Mesenchymal stem cell (in vitro differentiated cells and primary cell): ENCODE measurements around the gene RHOV.
A peak's percentile ranks its signal among the peaks of the same experiment; 100 is the strongest.

Source experiments
- DNase-seq: peaks from one replicate; pipeline ENCODE4 v3.0.0-alpha.2; 2013
- H2AFZ ChIP-seq: one replicate; pipeline ENCODE4 v1.6.1; 2013; ENCODE audit warnings: low read depth, mild to moderate bottlenecking, control low read depth, inconsistent platforms, low read length, moderate library complexity
- H2AK5ac ChIP-seq: 2 replicates; pipeline ENCODE4 v1.6.1; 2013; ENCODE audit warnings: low read length, moderate library complexity, mild to moderate bottlenecking, inconsistent platforms; ENCODE audit not compliant: severe bottlenecking
- H2BK120ac ChIP-seq: one replicate; pipeline ENCODE4 v1.6.1; 2013; ENCODE audit warnings: low read depth, mild to moderate bottlenecking, inconsistent platforms, low read length, moderate library complexity
- H2BK12ac ChIP-seq, 2 experiments: one replicate each; pipeline ENCODE4 v1.6.1; 2013; ENCODE audit warnings: inconsistent platforms in 2 of 2, low read length in 2 of 2, mild to moderate bottlenecking in 2 of 2, moderate library complexity in 2 of 2, control low read depth in 1 of 2
- H2BK15ac ChIP-seq: one replicate; pipeline ENCODE4 v1.6.1; 2013; ENCODE audit warnings: mild to moderate bottlenecking, low read depth, inconsistent platforms; ENCODE audit not compliant: poor library complexity, severe bottlenecking
- H2BK5ac ChIP-seq: 2 replicates; pipeline ENCODE4 v1.6.1; 2013; ENCODE audit warnings: low read depth, mild to moderate bottlenecking, low read length, control low read depth, inconsistent platforms; ENCODE audit not compliant: poor library complexity, severe bottlenecking
- H3K14ac ChIP-seq, 2 experiments: one replicate each; pipeline ENCODE4 v1.6.1; 2013; ENCODE audit warnings: inconsistent platforms in 2 of 2, low read length in 2 of 2, control low read depth in 1 of 2, mild to moderate bottlenecking in 1 of 2, moderate library complexity in 1 of 2
- H3K18ac ChIP-seq, 2 experiments: one replicate each; pipeline ENCODE4 v1.6.1; 2013; ENCODE audit warnings: inconsistent platforms in 2 of 2, low read length in 2 of 2, control low read depth in 1 of 2, low read depth in 1 of 2, mild to moderate bottlenecking in 1 of 2
- H3K23ac ChIP-seq, 2 experiments: one replicate each; pipeline ENCODE4 v1.6.1; 2013; ENCODE audit warnings: inconsistent platforms in 2 of 2, low read length in 2 of 2, mild to moderate bottlenecking in 2 of 2, moderate library complexity in 2 of 2, control low read depth in 1 of 2
- H3K27ac ChIP-seq: 2 replicates; pipeline ENCODE4 v1.5.1; 2013; ENCODE audit warnings: mild to moderate bottlenecking, moderate library complexity, low read length, control low read depth, inconsistent platforms; ENCODE audit not compliant: poor library complexity, severe bottlenecking
- H3K27me3 ChIP-seq, 2 experiments: 2 replicates each; pipeline versions ENCODE4 v1.6.1 to v1.7.0; 2013; ENCODE audit warnings: low read length in 2 of 2, mild to moderate bottlenecking in 2 of 2, moderate library complexity in 2 of 2, control low read depth in 1 of 2, inconsistent platforms in 1 of 2; ENCODE audit not compliant: control insufficient read depth in 1 of 2, insufficient read depth in 1 of 2
- H3K36me3 ChIP-seq, 2 experiments: 2 replicates each; pipeline versions ENCODE4 v1.6.1 to v1.7.0; 2013; ENCODE audit warnings: low read length in 2 of 2, control low read depth in 1 of 2, inconsistent platforms in 1 of 2, low read depth in 1 of 2, mild to moderate bottlenecking in 1 of 2; ENCODE audit not compliant: insufficient read depth in 2 of 2, control insufficient read depth in 1 of 2
- H3K4ac ChIP-seq, 2 experiments: one replicate each; pipeline ENCODE4 v1.6.1; 2013; ENCODE audit warnings: inconsistent platforms in 2 of 2, low read length in 2 of 2, mild to moderate bottlenecking in 2 of 2, moderate library complexity in 2 of 2, control low read depth in 1 of 2, low read depth in 1 of 2
- H3K4me1 ChIP-seq: 2 replicates; pipeline ENCODE4 v1.6.1; 2013; ENCODE audit warnings: low read depth, low read length, control low read depth; ENCODE audit not compliant: control insufficient read depth, insufficient read depth
- H3K4me2 ChIP-seq: 2 replicates; pipeline ENCODE4 v1.6.1; 2013; ENCODE audit warnings: low read length, mild to moderate bottlenecking, inconsistent platforms; ENCODE audit not compliant: poor library complexity, severe bottlenecking
- H3K4me3 ChIP-seq, 2 experiments: 2 replicates each; pipeline versions ENCODE4 v1.5.1 to v1.7.0; 2013; ENCODE audit warnings: low read length in 2 of 2, mild to moderate bottlenecking in 2 of 2, control low read depth in 1 of 2, low read depth in 1 of 2; ENCODE audit not compliant: insufficient read depth in 1 of 2
- H3K79me1 ChIP-seq: replicated peaks from 2 replicates; pipeline ENCODE4 v1.6.1; 2013; ENCODE audit warnings: mild to moderate bottlenecking, control low read depth, low read length, inconsistent platforms; ENCODE audit not compliant: poor library complexity, severe bottlenecking
- H3K9ac ChIP-seq: 2 replicates; pipeline ENCODE4 v1.7.0; 2013; ENCODE audit warnings: mild to moderate bottlenecking, low read length, moderate library complexity
- H3K9me3 ChIP-seq: 2 replicates; pipeline ENCODE4 v1.7.0; 2013; ENCODE audit warnings: mild to moderate bottlenecking, low read length; ENCODE audit not compliant: control insufficient read depth
- H4K8ac ChIP-seq: one replicate; pipeline ENCODE4 v1.6.1; 2013; ENCODE audit warnings: inconsistent platforms, mild to moderate bottlenecking, low read length, moderate library complexity
- H4K91ac ChIP-seq: one replicate; pipeline ENCODE4 v1.6.1; 2013; ENCODE audit warnings: mild to moderate bottlenecking, low read length, inconsistent platforms
- WGBS: methylation state at CpG from one replicate; pipeline ENCODE4 v1.1.7; 2013; ENCODE audit warnings: mixed read lengths; 5-methylcytosine and 5-hydroxymethylcytosine counted together

Gene RHOV

DNA sequence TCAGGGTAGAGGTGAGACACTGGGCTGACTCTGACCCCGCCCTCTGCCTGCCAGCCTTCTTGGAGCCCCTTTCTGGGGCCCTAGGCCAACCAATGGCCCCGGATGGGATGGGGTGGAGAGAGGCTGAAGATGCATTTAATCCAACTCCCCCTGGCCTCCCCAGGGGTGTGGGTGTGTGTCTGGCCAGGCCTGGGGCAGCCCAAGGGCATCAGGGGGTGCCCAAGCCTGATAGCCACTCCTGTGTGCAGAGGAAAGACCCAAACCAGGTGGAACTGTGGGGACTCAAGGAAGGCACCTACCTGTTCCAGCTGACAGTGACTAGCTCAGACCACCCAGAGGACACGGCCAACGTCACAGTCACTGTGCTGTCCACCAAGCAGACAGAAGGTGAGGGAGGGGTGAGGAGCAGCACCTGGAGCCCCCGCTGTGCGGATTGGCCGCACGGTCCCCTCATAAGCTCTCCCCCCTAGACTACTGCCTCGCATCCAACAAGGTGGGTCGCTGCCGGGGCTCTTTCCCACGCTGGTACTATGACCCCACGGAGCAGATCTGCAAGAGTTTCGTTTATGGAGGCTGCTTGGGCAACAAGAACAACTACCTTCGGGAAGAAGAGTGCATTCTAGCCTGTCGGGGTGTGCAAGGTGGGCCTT is 20.7 kb downstream of the RHOV start:
- no peak for DNase-seq
- H3K18ac ChIP-seq, result no peak overlapping the region
- no peaks in the 10 kb centered on the region for H3K9me3 ChIP-seq
- H3K23ac ChIP-seq, result no peak overlapping the region
- no peak overlapping the region for H3K9ac ChIP-seq
- no peak overlapping the region for H3K27ac ChIP-seq
- no peak overlapping the region for H2BK5ac ChIP-seq
- no peak overlapping the region for H4K8ac ChIP-seq
- H3K4me2 ChIP-seq, result no peak overlapping the region
- H3K4me1 ChIP-seq, result peaks cover 2% of the 10 kb centered on the region
- no peak overlapping the region for H2BK12ac ChIP-seq
- peaks cover 0 to 55% of the 10 kb centered on the region in 2 experiments for H3K27me3 ChIP-seq
- no peak overlapping the region for H3K4ac ChIP-seq
- no peak overlapping the region for H2AK5ac ChIP-seq
- H3K14ac ChIP-seq, result no peak overlapping the region
- 85% methylated on average over 16 of the region's 16 CpGs for WGBS
- no peak overlapping the region for H2BK120ac ChIP-seq
- peaks cover 0 to 39% of the 10 kb centered on the region in 2 experiments for H3K36me3 ChIP-seq
- H4K91ac ChIP-seq, result peak overlapping the region; percentile 37
- H2BK15ac ChIP-seq, result no peak overlapping the region
- no peak overlapping the region for H2AFZ ChIP-seq
- H3K79me1 ChIP-seq, result peaks cover 1% of the 10 kb centered on the region
- H3K4me3 ChIP-seq, result peak overlapping the region in 1 of 2 experiments; percentile 29

DNA sequence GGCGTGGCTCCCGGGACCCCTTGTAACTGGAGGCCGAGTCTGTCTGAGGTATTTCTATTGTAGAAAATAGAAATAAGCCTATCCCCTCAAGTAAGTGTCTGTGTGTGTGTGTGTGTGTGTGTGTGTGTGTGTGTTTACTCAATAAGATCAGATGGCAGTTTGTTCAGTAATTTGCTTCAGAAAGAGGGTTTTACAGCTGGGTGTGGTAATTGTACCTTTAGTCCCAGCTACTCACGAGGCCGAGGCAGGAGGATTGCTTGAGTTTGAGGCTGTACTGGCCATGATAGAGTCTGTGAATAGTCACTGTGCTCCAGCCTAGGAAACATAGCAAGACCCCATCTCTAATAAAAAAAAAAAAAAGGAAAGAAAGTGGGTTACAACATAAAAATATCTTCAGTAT is 21.5 kb downstream of the RHOV start:
- Histone ChIP-seq H2BK12ac (no peak overlapping the region), H3K9ac (no peak overlapping the region), H2BK15ac (no peak overlapping the region), H4K91ac (no peak overlapping the region), H3K4me2 (no peak overlapping the region), H4K8ac (no peak overlapping the region), H3K79me1 (peaks cover 1% of the 10 kb centered on the region), H3K4me3 (no peak overlapping the region), H3K27me3 (peaks cover 0 to 62% of the 10 kb centered on the region in 2 experiments), H3K9me3 (no peaks in the 10 kb centered on the region), H2BK5ac (no peak overlapping the region), H3K36me3 (peaks cover 0 to 39% of the 10 kb centered on the region in 2 experiments), H3K4ac (no peak overlapping the region), H3K14ac (peak overlapping the region in 1 of 2 experiments; percentile 64), H2AK5ac (no peak overlapping the region), H3K23ac (no peak overlapping the region), H2AFZ (no peak overlapping the region), H3K27ac (no peak overlapping the region), H3K18ac (no peak overlapping the region), H2BK120ac (no peak overlapping the region), H3K4me1 (peaks cover 2% of the 10 kb centered on the region)
- 91% methylated on average over 5 of the region's 5 CpGs for whole genome bisulfite sequencing
- no peak for DNase-seq

DNA sequence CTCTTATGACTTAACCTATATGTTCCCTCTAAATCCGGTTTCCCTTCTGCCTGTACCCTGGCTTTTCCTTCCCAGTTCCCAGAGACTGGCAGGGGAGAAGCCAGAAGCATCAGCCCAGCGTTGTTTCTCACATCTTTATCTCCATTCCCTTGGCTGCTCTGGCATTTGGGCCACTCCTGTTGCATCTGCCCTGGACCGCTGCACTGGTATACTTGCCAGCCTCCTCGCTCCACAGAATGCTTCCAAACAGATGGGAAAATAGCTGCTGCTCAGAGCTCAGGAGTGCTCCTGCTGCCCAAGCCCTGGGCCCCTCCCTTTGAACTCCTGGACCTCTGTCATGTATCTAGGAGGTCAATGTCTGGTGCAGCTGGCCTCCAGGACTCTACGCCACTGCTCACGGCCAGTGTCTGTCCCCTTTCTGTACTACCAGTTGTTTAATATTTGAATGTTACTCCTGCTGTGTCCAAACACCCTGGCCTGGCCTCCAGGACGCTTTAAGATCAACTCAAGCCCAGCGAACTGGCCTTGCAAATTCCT is 23.4 kb downstream of the RHOV start:
- Histone ChIP-seq H2BK120ac (no peak overlapping the region), H3K4me1 (peaks cover 18% of the 10 kb centered on the region), H3K79me1 (peaks cover 1% of the 10 kb centered on the region), H3K4ac (no peak overlapping the region), H3K4me3 (no peak overlapping the region), H3K27ac (no peak overlapping the region), H2BK12ac (no peak overlapping the region), H2AK5ac (no peak overlapping the region), H3K9ac (no peak overlapping the region), H3K14ac (no peak overlapping the region), H2BK15ac (no peak overlapping the region), H3K18ac (no peak overlapping the region), H2BK5ac (no peak overlapping the region), H2AFZ (no peak overlapping the region), H4K8ac (no peak overlapping the region), H3K27me3 (peaks cover 0 to 68% of the 10 kb centered on the region in 2 experiments), H3K23ac (no peak overlapping the region), H3K4me2 (no peak overlapping the region), H3K36me3 (peaks cover 0 to 23% of the 10 kb centered on the region in 2 experiments), H4K91ac (no peak overlapping the region), H3K9me3 (no peaks in the 10 kb centered on the region)
- DNase-seq, result no peak
- 90% methylated on average over 8 of the region's 8 CpGs for WGBS

DNA sequence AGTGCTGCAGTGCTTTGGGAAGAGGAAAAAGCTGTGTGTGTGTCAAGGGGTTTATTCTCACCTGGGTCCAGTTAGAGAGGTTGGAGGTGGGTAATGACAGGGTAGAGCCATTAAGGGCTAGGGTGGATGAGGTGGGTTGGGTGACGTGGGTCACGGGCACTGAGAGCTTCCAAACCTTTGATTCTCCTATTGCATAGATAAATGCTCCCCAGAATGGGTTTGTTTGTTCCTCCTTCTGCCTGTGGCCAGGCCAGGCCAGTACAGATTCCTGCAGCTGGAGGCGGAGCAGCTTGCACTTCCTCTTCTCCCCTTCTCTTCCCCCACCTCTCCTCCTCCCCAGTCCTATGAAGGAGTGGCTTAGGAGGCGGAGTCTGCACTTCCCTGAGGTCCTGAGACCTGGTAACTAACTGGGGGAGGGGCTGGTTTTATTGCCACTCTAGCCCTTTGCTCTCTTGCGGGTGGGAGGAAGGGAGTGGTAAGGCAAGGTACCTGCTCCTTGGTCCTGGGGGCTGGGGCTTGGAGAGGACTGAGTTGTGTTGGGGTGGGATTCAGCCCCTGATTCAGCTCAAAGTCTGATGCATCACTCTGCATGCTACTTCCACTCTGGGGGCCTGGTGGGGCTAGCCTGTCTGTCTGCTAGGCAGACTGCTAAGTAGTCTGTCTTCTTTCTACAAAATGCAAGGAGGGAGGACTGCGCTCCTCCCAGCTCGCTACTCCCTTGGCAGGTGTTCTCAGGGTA is 26.6 kb downstream of the RHOV start:
- peak; percentile 63 for DNase-seq
- H3K23ac ChIP-seq, result no peak overlapping the region
- H2BK5ac ChIP-seq, result no peak overlapping the region
- H2BK12ac ChIP-seq, result no peak overlapping the region
- peak overlapping the region; percentile 77 for H2AFZ ChIP-seq
- no peak overlapping the region for H3K27ac ChIP-seq
- H3K4me3 ChIP-seq, result no peak overlapping the region
- H3K4me1 ChIP-seq, result peaks cover 34% of the 10 kb centered on the region
- no peak overlapping the region for H3K4me2 ChIP-seq
- WGBS, result 47% methylated on average over 4 of the region's 7 CpGs
- no peaks in the 10 kb centered on the region for H3K9me3 ChIP-seq
- peaks cover 0 to 74% of the 10 kb centered on the region in 2 experiments for H3K27me3 ChIP-seq
- H4K8ac ChIP-seq, result no peak overlapping the region
- peak overlapping the region; percentile 9 for H4K91ac ChIP-seq
- peak overlapping the region in 1 of 2 experiments; percentile 8 for H3K4ac ChIP-seq
- H2BK15ac ChIP-seq, result no peak overlapping the region
- peaks cover 1% of the 10 kb centered on the region for H3K79me1 ChIP-seq
- peak overlapping the region; percentile 11 for H2AK5ac ChIP-seq
- no peaks in the 10 kb centered on the region for H3K36me3 ChIP-seq
- peak overlapping the region; percentile 16 to 55 for H3K18ac ChIP-seq
- H3K9ac ChIP-seq, result no peak overlapping the region
- H3K14ac ChIP-seq, result no peak overlapping the region
- H2BK120ac ChIP-seq, result no peak overlapping the region
